K562 (cell line): Measurements from ENCODE around the gene MROH8. TPM values are rescaled to one million over a fixed set of nuclear protein-coding genes. Genes with fewer than 3 reads are reported as not detected.

Experiments used
- BRCA1 ChIP-seq, 2 experiments: fragments of 450-650 bp in 1 of 2; sonication (generic) in 1 of 2; formaldehyde crosslinking in 1 of 2; IDR thresholded peaks; 2 replicates each; pipeline versions ENCODE4 v1.5.0 to v1.6.1; 2017 to 2020; ENCODE audit warnings: mild to moderate bottlenecking in 1 of 2, missing genetic modification reagents in 1 of 2
- CAMTA2 ChIP-seq: fragments of 250-450 bp; sonication (Bioruptor Pico); conservative IDR thresholded peaks from 2 replicates; pipeline ENCODE4 v1.5.1; 2022
- CREB1 ChIP-seq, 2 experiments: sonication (generic) in 1 of 2; formaldehyde crosslinking in 1 of 2; IDR thresholded peaks; 2 replicates each; pipeline versions ENCODE4 v1.6.1 to v1.8.0; 2012 to 2022; ENCODE audit warnings: inconsistent platforms in 1 of 2, mild to moderate bottlenecking in 1 of 2, missing genetic modification reagents in 1 of 2, moderate library complexity in 1 of 2
- EWSR1 ChIP-seq: fragments of 450-650 bp; IDR thresholded peaks from 2 replicates; pipeline ENCODE4 v1.6.1; 2018; ENCODE audit warnings: borderline replicate concordance, mild to moderate bottlenecking, low read depth, moderate library complexity; ENCODE audit not compliant: partially characterized antibody
- GATAD2A ChIP-seq: fragments of 450-650 bp; IDR thresholded peaks from 2 replicates; pipeline ENCODE4 v1.6.1; 2017
- GATAD2B ChIP-seq: fragments of 450-650 bp; IDR thresholded peaks from 2 replicates; pipeline ENCODE4 v1.6.1; 2017; ENCODE audit warnings: mild to moderate bottlenecking, borderline replicate concordance
- GTF2A2 ChIP-seq: IDR thresholded peaks from 2 replicates; pipeline ENCODE4 v1.6.1; 2016; ENCODE audit warnings: mild to moderate bottlenecking, missing genetic modification characterization, missing compliant biosample characterization
- JUN ChIP-seq, 2 experiments: sonication (generic) in 1 of 2; formaldehyde crosslinking in 1 of 2; IDR thresholded peaks; 2 replicates each; pipeline versions ENCODE4 v1.6.1 to v1.8.0; 2012 to 2022; ENCODE audit warnings: borderline replicate concordance in 2 of 2, mild to moderate bottlenecking in 2 of 2, improper control_type of control experiment in 1 of 2, low read depth in 1 of 2, low read length in 1 of 2, missing genetic modification reagents in 1 of 2
- KDM1A ChIP-seq, 2 experiments: fragments of 450-650 bp; IDR thresholded peaks; 2 replicates each; pipeline ENCODE4 v1.6.1; 2016; ENCODE audit warnings: mild to moderate bottlenecking in 2 of 2
- MCM3 ChIP-seq: fragments of 450-650 bp; IDR thresholded peaks from 2 replicates; pipeline ENCODE4 v1.6.1; 2016
- MEIS2 ChIP-seq: fragments of 450-650 bp; IDR thresholded peaks from 2 replicates; pipeline ENCODE4 v1.6.1; 2014; ENCODE audit warnings: mild to moderate bottlenecking; ENCODE audit not compliant: partially characterized antibody
- NELFE ChIP-seq: IDR thresholded peaks from 2 replicates; pipeline ENCODE4 v1.6.1; 2011; ENCODE audit warnings: mild to moderate bottlenecking; ENCODE audit not compliant: insufficient read depth, insufficient read length
- POLR2H ChIP-seq: IDR thresholded peaks from 2 replicates; pipeline ENCODE4 v1.6.1; 2016; ENCODE audit warnings: missing genetic modification characterization, low read depth, mild to moderate bottlenecking, control low read depth, missing compliant biosample characterization, moderate library complexity
- PTTG1 ChIP-seq: fragments of 450-650 bp; IDR thresholded peaks from 2 replicates; pipeline ENCODE4 v1.6.1; 2016; ENCODE audit warnings: low read depth, mild to moderate bottlenecking, missing genetic modification characterization, missing compliant biosample characterization
- SPI1 ChIP-seq: IDR thresholded peaks from 2 replicates; pipeline ENCODE4 v1.6.1; 2011; ENCODE audit warnings: low read depth, low read length, control low read depth, borderline replicate concordance
- WHSC1 ChIP-seq: IDR thresholded peaks from one replicate; pipeline ENCODE4 v1.6.1; 2012; ENCODE audit warnings: low read length, control low read depth, inconsistent platforms
- YBX1 ChIP-seq: fragments of 450-650 bp; IDR thresholded peaks from 2 replicates; pipeline ENCODE4 v1.7.1; 2016; ENCODE audit warnings: mild to moderate bottlenecking
- ZBTB8A ChIP-seq: fragments of 450-650 bp; IDR thresholded peaks from 2 replicates; pipeline ENCODE4 v1.6.1; 2018; ENCODE audit warnings: mild to moderate bottlenecking, moderate library complexity; ENCODE audit not compliant: partially characterized antibody
- ZNF24 ChIP-seq: fragments of 450-650 bp; IDR thresholded peaks from 2 replicates; pipeline ENCODE4 v1.6.1; 2016
- ZNF253 ChIP-seq: fragments of 250-450 bp; sonication (Bioruptor Pico); conservative IDR thresholded peaks from 2 replicates; pipeline ENCODE4 v1.6.1; 2021; ENCODE audit warnings: mild to moderate bottlenecking
- ZNF444 ChIP-seq: fragments of 250-450 bp; sonication (Bioruptor Pico); IDR thresholded peaks from 2 replicates; pipeline ENCODE4 v1.4.0; 2020; ENCODE audit warnings: mild to moderate bottlenecking, moderate library complexity
- ZNF445 ChIP-seq: fragments of 250-450 bp; sonication (Bioruptor Pico); IDR thresholded peaks from 2 replicates; pipeline ENCODE4 v1.4.0; 2020; ENCODE audit warnings: low read depth, mild to moderate bottlenecking, moderate library complexity
- ZNF707 ChIP-seq: fragments of 250-450 bp; sonication (Bioruptor Pico); conservative IDR thresholded peaks from 2 replicates; pipeline ENCODE4 v1.8.0; 2022; ENCODE audit warnings: inconsistent platforms, mild to moderate bottlenecking, moderate library complexity
- polyA plus RNA-seq, 8 experiments: library from polyadenylated mRNA; depleted of rRNA in 4 of 8; stranded (reverse) in 5 of 8; unstranded in 3 of 8; fragments of >200 nt; fragmentation: Nextera tagmentation in 2 of 8; fragmentation: Illumina TruSeq in 1 of 8; extraction: Ambion mirVana in 2 of 8; extraction: Trizol in 1 of 8; gene quantifications; 2 replicates each; pipeline versions ENCODE4 v1.2.1 to v1.2.3, GENCODE V29; 2011 to 2014; ENCODE audit warnings: inconsistent platforms in 1 of 8, missing spikeins in 1 of 8
- total RNA-seq, 7 experiments: library from RNA; depleted of rRNA in 6 of 7; stranded (reverse); fragments of >200 nt in 6 of 7; fragmentation: Illumina TruSeq in 2 of 7; extraction: Trizol in 2 of 7; gene quantifications; 2 replicates each; pipeline versions ENCODE4 v1.2.1 to v1.2.3, GENCODE V29; 2011 to 2021; ENCODE audit warnings: low replicate concordance in 1 of 7
- TF ChIP-seq, protein P1 (sequence below), 2 experiments: fragments of 450-650 bp in 1 of 2; IDR thresholded peaks; 2 replicates each; pipeline ENCODE4 v1.6.1; 2011 to 2017; ENCODE audit warnings: low read depth in 2 of 2, antibody characterized with exemption in 1 of 2, borderline replicate concordance in 1 of 2, low read length in 1 of 2, mild to moderate bottlenecking in 1 of 2, mixed read lengths in 1 of 2; ENCODE audit not compliant: control insufficient read depth in 1 of 2
- TF ChIP-seq, protein P2 (sequence below): sonication (generic); formaldehyde crosslinking; IDR thresholded peaks from 2 replicates; pipeline ENCODE4 v1.8.0; 2022; ENCODE audit warnings: mild to moderate bottlenecking, missing genetic modification reagents
- TF ChIP-seq, protein P3 (sequence below): fragments of 250-450 bp; sonication (Bioruptor Pico); IDR thresholded peaks from 2 replicates; pipeline ENCODE4 v1.8.0; 2022; ENCODE audit warnings: inconsistent platforms, mild to moderate bottlenecking, moderate library complexity, borderline replicate concordance

Gene MROH8
- total and polyA plus RNA-seq, 9 of the 15 experiments (the other 6 are each of a cell fraction or from before 2014, with no cell fraction given): 0.21 to 1.5 (median 0.78) TPM

DNA sequence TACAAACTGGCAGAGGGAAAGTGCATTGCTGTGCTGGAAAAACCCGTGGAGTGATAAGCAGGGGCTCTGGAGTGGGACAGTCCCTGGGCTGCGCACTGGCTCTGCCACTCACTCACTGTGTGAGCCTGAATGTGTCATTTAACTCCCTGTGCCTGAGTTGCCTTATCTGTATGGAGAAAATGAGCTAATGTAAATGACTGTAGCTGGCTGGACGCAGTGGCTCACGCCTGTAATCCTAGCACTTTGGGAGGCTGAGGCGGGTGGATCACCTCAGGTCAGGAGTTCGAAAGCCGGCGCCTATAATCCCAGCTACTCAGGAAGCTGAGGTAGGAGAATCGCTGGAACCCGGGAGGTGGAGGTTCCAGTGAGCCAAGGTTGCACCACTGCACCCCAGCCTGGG lies 18.7 kb downstream of the MROH8 start (continued):
- TF ChIP-seq ZNF707 (CRISPR knock-in tag) (no peak), ZBTB8A (no peak), WHSC1 (no peak), EWSR1 (no peak), PTTG1 (tag) (no peak), POLR2H (tag) (no peak), GATAD2B (no peak), MEIS2 (peak; percentile 55), GATAD2A (no peak), BRCA1 (IDR thresholded peaks at IDR 0.05) (no peak), BRCA1 (CRISPR knock-in tag; IDR thresholded peaks at IDR 0.05) (no peak), SPI1 (no peak), ZNF445 (CRISPR knock-in tag) (no peak), CREB1 (IDR thresholded peaks at IDR 0.05) (no peak), CREB1 (CRISPR knock-in tag; IDR thresholded peaks at IDR 0.05) (no peak), CAMTA2 (CRISPR knock-in tag) (no peak), NELFE (no peak), ZNF444 (CRISPR knock-in tag) (no peak), GTF2A2 (no peak), JUN (IDR thresholded peaks at IDR 0.05; ENCODE audit: borderline replicate concordance, low read depth, low read length) (peak; percentile 76), JUN (CRISPR knock-in tag; IDR thresholded peaks at IDR 0.05; ENCODE audit: borderline replicate concordance) (no peak), MCM3 (no peak), ZNF253 (CRISPR knock-in tag) (no peak), YBX1 (no peak), KDM1A (IDR thresholded peaks at IDR 0.05) (0 out of 4 replicates have a peak, but pooled peaks of 1 of the 2 experiments have one; percentile 28), ZNF24 (no peak)
- TF ChIP-seq, protein P1, sequence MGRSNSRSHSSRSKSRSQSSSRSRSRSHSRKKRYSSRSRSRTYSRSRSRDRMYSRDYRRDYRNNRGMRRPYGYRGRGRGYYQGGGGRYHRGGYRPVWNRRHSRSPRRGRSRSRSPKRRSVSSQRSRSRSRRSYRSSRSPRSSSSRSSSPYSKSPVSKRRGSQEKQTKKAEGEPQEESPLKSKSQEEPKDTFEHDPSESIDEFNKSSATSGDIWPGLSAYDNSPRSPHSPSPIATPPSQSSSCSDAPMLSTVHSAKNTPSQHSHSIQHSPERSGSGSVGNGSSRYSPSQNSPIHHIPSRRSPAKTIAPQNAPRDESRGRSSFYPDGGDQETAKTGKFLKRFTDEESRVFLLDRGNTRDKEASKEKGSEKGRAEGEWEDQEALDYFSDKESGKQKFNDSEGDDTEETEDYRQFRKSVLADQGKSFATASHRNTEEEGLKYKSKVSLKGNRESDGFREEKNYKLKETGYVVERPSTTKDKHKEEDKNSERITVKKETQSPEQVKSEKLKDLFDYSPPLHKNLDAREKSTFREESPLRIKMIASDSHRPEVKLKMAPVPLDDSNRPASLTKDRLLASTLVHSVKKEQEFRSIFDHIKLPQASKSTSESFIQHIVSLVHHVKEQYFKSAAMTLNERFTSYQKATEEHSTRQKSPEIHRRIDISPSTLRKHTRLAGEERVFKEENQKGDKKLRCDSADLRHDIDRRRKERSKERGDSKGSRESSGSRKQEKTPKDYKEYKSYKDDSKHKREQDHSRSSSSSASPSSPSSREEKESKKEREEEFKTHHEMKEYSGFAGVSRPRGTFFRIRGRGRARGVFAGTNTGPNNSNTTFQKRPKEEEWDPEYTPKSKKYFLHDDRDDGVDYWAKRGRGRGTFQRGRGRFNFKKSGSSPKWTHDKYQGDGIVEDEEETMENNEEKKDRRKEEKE (IDR thresholded peaks at IDR 0.05; ENCODE audit: borderline replicate concordance in 1 of 2, control insufficient read depth in 1 of 2, low read depth in 2 of 2, low read length in 1 of 2): no peak
- TF ChIP-seq, protein P2, sequence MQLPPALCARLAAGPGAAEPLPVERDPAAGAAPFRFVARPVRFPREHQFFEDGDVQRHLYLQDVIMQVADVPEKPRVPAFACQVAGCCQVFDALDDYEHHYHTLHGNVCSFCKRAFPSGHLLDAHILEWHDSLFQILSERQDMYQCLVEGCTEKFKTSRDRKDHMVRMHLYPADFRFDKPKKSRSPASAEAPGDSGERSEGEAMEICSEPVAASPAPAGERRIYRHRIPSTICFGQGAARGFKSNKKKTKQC (CRISPR knock-in tag): no peak
- TF ChIP-seq, protein P3, sequence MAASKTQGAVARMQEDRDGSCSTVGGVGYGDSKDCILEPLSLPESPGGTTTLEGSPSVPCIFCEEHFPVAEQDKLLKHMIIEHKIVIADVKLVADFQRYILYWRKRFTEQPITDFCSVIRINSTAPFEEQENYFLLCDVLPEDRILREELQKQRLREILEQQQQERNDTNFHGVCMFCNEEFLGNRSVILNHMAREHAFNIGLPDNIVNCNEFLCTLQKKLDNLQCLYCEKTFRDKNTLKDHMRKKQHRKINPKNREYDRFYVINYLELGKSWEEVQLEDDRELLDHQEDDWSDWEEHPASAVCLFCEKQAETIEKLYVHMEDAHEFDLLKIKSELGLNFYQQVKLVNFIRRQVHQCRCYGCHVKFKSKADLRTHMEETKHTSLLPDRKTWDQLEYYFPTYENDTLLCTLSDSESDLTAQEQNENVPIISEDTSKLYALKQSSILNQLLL: no peak
